Measurements from ENCODE around the gene SMIM5. TPM values are rescaled to one million over a fixed set of nuclear protein-coding genes. Genes with fewer than 3 reads are reported as not detected.

The SMIM5 gene
- polyA plus RNA-seq, 1 donor = 5.1 TPM

DNA sequence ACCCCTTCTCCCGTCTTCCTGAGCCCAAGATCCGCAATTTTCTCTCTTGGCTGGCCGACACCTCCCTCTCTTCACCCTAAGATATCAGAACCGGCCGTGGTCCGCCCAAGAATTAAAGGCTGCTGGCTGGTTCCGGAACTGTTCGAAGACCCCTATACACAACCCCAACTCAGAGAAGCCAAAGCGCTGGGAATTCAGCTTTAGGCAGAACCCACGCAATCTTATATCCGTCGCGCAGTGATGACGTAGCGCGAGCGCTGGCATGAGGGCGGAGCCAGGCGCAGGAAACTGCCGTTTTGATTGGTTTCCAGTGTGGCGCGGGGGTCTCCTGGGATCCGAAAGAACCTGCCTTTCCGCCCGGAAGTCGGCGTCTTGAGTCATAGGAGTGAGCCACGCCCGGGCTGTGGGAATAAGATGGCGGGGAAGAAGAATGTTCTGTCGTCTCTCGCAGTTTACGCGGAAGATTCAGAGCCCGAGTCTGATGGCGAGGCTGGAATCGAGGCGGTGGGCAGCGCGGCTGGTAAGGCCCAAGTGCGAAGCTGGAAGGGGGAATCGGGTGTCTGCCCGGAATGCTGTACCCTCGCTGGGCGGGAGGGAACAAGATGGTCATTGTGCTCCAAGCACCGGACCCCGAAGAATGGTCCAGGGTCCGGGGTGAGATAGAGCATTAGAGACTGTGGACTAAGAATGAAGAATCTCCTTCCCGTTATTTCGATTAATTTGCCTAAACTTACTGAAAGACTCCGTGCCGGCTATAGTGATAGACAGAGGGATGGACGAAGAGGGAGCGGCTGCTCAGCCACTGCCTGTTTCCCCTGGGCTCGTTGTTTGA is 33.9 kb downstream of the SMIM5 start, which contains the start of the genes RECQL5 and SAP30BP:
Gene RECQL5, minus strand, starts transcription at position 196 of the 832 bp plus-strand sequence. CDS start 597 bp downstream, outside the sequence.
Gene SAP30BP, plus strand, starts transcription at position 380 of the 832 bp plus-strand sequence. Its CDS starts 35 bp downstream, at position 415.
- DNase-seq = peak; percentile 98

DNA sequence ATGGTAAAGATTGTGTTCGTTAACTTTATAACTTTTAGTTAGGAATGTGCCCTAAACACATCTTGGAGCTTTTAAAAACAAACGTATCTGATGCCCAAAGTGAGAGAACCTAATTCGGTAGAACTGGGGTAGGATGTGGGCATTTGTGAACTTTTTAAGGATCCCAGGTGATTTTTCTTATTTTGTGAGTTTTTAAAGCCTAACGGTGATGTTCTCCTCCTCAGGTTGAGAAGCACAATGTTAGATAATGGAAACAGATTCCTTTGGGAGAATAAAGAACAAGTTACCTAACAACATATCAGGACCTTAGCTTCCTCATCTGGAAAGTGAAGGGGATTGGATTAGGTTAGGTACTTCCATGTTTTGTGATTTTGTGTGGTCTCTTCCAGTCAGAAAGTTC is 34.6 kb downstream of the SMIM5 start:
- DNase-seq = no peak

DNA sequence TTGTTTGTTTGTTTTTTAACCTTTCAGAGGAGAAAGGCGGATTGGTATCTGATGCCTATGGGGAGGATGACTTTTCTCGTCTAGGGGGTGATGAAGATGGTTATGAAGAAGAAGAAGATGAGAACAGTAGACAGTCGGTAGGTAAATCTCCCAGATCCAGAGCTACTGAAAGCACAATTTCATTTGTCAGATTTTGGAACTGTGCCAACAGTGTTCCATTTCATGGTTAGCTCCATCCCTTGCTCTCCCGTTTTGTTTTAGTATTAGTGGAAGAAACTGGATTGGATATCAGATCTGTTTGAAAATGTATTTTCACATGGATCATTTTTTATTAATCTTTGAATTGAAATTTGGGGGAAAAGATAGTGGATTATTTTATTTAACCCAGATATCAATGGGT is 35.3 kb downstream of the SMIM5 start:
- no peak for DNase-seq

DNA sequence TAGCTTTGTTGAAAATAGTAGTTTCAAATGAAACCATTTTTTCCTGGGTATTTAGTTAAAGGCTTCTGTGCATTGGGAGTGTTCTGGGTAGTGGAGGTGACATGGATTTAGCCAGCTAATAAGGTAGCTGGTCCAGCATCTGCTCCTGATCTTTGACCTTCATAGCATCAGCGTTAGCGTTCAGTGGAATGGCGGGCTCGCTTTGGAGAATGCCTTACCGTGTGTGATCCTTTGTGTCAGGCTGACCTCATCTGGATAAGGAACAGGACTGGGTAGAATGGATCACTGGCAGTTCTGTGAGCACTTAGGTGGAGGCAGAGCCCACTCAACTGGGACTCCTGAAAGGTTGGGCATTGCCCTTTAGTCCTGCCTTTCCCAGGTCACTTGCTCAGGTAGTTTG is 37.6 kb downstream of the SMIM5 start:
- no peak for DNase-seq

DNA sequence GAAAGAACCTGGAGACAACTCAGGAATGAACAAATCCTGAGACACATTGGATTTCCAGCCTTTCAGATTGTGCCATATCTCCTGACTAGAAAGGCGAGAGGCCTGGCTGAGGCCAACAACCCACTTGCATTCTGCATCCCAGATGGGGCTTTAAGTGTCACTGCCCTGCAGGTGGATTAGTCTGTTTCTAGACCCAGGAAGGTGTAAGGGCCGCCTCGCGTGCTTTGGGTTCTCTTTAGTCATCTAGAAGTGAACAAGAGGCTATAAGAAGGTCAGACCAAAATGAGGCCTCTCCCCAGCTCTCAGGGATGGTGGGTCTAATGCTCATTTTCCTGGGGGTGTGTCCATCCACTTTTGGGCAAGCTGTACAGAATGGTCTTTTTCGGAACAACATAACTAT is 38.8 kb downstream of the SMIM5 start:
- no peak for DNase-seq

DNA sequence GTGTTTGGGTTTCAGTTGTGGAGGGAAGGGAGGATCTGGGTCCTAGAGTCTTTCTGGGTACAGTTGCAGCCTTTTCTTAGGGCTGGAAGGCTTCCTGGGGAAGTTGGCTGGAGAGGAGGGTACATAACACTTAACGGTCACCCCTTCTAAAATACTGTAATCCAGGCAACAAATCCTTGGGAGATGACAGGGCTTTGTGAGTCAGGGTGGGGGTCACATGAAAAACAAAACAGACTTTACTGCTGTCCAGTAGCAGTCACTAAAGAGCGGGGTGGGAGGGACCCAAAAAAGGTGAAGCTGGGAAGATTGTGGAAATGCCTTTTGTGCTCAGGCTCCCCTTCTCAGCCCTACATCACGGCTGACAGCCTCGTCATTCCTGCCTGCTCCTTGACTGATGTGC is 40.3 kb downstream of the SMIM5 start:
- DNase-seq = no peak

DNA sequence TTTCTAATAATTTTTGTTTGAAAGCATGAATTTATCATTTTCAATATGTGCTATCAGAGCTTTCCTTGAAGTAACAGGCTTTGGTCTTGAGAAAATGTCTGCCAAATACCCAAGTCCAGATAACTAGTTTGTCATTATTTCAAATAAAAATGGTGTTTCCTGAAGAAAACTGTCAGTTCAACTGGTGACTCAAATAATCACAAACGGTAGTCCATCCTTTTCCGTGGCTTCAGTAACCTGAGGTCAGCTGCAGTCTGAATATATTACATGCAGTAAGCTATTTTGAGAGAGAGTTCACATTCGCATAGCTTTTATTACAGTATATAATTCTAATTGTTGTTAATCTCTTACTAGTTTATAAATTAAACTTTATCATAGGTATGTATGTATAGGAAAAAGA is 43.2 kb downstream of the SMIM5 start:
- no peak for DNase-seq

GRCh38 chr17:75679706-75680211 is 46.5 kb downstream of the SMIM5 start:
- DNase-seq = no peak

DNA sequence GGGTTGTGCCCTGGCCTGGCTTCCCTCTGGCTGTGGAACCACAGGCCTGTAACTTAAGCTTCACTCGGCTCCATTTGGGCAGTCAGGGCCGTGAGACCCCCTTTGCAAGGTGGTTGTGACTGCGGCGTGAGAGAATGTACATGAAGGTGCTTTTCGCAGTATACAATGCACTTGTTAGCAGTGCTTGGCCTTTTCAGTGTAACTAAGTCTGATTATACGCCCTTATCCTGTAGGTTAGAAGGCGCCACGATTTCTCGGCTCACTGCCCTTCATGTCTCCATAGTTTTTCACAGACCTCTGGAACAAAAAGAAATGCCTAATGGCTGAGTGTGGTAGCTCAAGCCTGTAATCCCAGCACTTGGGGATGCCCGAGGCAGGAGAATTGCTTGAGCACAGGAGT is 47.2 kb downstream of the SMIM5 start:
- DNase-seq = no peak

DNA sequence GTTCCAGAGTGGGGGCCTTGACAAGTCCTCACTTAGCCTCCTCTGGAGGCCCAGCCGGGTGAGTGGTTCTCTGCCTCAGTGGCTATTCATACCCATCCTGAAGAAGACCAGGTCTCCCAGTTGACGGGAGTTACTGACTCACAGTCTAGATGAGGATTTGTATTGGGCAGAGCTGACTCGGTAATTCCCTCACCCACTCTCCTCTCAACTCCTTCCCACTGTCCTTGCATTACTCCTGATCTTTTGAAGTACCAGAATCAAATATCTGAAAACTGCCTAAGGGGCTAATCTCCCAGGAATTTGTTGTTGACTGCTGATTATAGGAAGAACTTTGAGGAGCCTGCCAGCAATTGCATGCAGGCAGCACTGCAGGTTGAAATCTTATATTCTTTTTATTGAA is 48.1 kb downstream of the SMIM5 start:
- DNase-seq = no peak

- no peak for DNase-seq
These were observed 50.3 kb downstream of the SMIM5 start for GRCh38 chr17:75683583-75683982.

DNA sequence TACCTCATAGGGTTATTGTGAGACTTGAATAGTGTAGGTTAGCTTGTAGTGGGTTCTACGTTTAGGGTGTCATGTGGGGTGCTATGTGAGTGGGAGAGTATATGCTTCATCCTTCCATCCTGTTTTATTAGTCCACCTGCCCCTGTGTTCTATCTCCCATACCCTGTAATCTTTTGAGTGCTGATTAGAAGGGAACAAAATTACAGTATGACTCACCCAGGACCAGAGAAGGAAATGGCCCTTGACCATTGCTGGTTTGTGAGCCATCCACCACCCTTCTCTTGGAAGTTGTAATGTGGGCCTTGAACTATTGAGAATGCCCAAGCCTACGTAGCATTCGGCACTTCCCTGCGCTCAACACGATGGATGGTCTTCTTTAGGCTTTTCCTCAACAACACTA is 51.0 kb downstream of the SMIM5 start:
- DNase-seq = no peak

GRCh38 chr17:75684924-75685323 is 51.7 kb downstream of the SMIM5 start:
- DNase-seq = no peak

- no peak for DNase-seq
These were observed 52.3 kb downstream of the SMIM5 start for GRCh38 chr17:75685499-75685898.

DNA sequence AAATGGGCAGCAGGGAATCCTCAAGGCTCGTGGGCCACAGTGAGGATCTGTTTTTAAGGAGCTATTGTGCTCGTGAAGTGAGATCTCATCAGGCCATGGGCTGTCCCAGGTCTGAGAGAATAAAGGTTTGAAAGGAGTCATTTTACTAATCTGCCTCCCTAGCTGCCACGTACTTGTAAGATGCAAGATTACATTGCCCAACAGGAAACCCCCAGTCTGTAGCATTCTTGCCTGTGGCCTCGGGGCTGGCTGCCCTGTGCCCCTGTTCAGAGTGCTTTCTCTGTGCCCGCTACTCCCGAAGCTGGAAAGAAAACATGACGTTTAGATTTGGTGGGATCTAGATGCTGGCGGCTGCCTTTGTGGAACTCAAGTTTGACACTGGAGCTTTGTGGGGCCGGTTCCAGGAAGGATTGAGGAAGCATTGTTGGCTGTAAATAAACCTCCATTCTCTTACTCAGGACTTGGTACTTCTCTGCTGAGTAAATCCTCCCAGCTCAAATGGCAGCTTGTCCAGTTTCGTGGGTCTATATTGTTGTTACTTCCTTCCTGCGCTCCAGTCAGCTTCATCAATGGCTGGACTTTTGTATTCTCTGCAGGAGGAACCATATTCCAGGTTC is 55.1 kb downstream of the SMIM5 start:
- no peak for DNase-seq

GRCh38 chr17:75689441-75689873 is 56.2 kb downstream of the SMIM5 start:
- DNase-seq = no peak

Other genes with a start within 250 kb of the SMIM5 start
- 100 TPM for gene GRB2, start 227.8 kb upstream of the SMIM5 start, polyA plus RNA-seq (ENCODE audit: insufficient read length)
- 97.0 TPM for gene TMEM94, start 176.8 kb upstream of the SMIM5 start, polyA plus RNA-seq (ENCODE audit: insufficient read length)
- gene CASKIN2, start 117.9 kb upstream of the SMIM5 start, polyA plus RNA-seq (ENCODE audit: insufficient read length) = 26.6 TPM
- gene TSEN54, start 116.9 kb upstream of the SMIM5 start, polyA plus RNA-seq (ENCODE audit: insufficient read length) = 53.2 TPM
- 67.5 TPM for gene LLGL2, start 107.7 kb upstream of the SMIM5 start, polyA plus RNA-seq (ENCODE audit: insufficient read length)
- gene MYO15B, start 45.6 kb upstream of the SMIM5 start, polyA plus RNA-seq (ENCODE audit: insufficient read length) = 172 TPM
- gene RECQL5, start 33.7 kb downstream of the SMIM5 start, polyA plus RNA-seq (ENCODE audit: insufficient read length) = 45.4 TPM
- gene SAP30BP, start 33.9 kb downstream of the SMIM5 start, polyA plus RNA-seq (ENCODE audit: insufficient read length) = 102 TPM
- gene ITGB4, start 88.0 kb downstream of the SMIM5 start, polyA plus RNA-seq (ENCODE audit: insufficient read length) = 9.6 TPM
- gene GALK1, start 131.8 kb downstream of the SMIM5 start, polyA plus RNA-seq (ENCODE audit: insufficient read length) = 25.0 TPM
- gene UNK, start 151.4 kb downstream of the SMIM5 start, polyA plus RNA-seq (ENCODE audit: insufficient read length) = 50.3 TPM
- gene UNC13D, start 211.0 kb downstream of the SMIM5 start, polyA plus RNA-seq (ENCODE audit: insufficient read length) = 5.4 TPM
- gene WBP2, start 221.9 kb downstream of the SMIM5 start, polyA plus RNA-seq (ENCODE audit: insufficient read length) = 75.9 TPM
- gene TRIM47, start 245.1 kb downstream of the SMIM5 start, polyA plus RNA-seq (ENCODE audit: insufficient read length) = 4.7 TPM

All from left kidney (tissue), 2 donors.